ENCODE data around the gene HMG20B. TPM values are rescaled to one million over a fixed set of nuclear protein-coding genes. Genes with fewer than 3 reads are reported as not detected.
A peak's percentile ranks its signal among the peaks of the same experiment; 100 is the strongest.

Gene HMG20B
- total RNA-seq, 4 donors from 2014 or later, result 56.1 to 77.6 (median 76.9) TPM

DNA sequence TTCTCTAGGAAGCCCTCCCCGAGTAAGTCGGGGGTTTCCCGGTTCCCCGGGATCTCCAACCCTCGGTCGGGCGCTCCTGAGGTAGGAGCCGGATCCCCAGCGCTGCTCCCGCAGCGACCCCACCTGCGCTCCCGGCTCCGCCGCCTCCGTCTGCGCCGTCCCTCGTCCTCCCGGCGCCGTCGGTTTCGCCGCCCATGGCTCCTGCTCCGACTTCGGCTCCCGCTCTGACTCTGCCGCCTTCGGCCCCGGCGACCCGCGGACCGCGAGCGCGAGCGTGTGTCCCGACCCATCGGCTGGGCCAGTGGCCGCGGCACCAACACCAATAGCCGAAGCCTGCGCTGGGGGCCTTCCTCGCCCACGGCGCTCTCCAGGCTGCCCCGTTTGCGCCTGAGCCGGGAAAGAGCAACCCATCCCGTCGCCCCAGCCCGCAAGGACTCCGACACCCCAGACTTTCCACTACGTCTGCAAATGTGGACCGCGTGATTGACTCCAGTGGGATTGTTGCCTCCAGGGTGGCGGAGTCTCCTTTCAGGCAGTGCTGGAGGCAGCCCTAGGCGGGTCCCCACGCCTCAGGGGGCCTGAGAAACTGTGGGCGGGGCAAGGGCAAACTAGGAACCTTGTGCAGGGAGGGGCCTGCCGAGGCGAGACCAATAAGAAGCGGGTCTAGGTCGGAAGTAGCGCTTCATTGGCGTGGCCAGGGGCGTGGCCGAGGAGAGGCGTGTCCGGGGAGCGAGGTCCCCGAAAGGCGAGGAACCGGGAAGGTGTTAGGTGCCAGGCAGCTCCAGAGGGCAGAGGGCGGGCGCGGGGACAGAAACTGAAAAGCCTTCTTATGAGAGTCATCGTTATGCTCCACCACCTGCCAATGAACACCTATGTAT is 54.0 kb downstream of the HMG20B start, which contains the start of gene CACTIN:
CACTIN (minus strand) TSS at position 318 of the 878 bp plus-strand sequence; CDS start at position 290, 28 bp downstream.
- Histone ChIP-seq H3K27ac (peak within 1 kb of the TSS; percentile 89 to 99 (median 94)), H3K4me3 (peak within 1 kb of the TSS; percentile 86 to 99 (median 94)), H3K27me3 (no peaks in the 10 kb centered on the region), H3K9me3 (no peaks in the 10 kb centered on the region), H3K4me1 (peaks cover 16 to 32% (median 23%) of the 10 kb centered on the region in 3 donors), H3K36me3 (peaks cover 0 to 39% (median 9%) of the 10 kb centered on the region in 3 donors)
- intact Hi-C loops (cut with DNase I), result no loop called here
- DNase-seq, result peak; percentile 90
- peak in 1 of 6 experiments; percentile 41 for TF ChIP-seq CTCF (IDR thresholded peaks at IDR 0.05)
- peak in 3 of 4 donors; percentile 52 to 75 (median 63) for TF ChIP-seq POLR2A (IDR thresholded peaks at IDR 0.05)
- 0 to 1% methylated on average over 17 to 63 of the region's 80 CpGs for WGBS, 2 donors

GRCh38 chr19:3627351-3627723 is 54.6 kb downstream of the HMG20B start:
- Histone ChIP-seq H3K4me1 (peaks cover 16 to 32% (median 23%) of the 10 kb centered on the region in 3 donors), H3K36me3 (peaks cover 0 to 39% (median 9%) of the 10 kb centered on the region in 3 donors), H3K9me3 (no peaks in the 10 kb centered on the region), H3K27me3 (no peaks in the 10 kb centered on the region), H3K4me3 (peak overlapping the region in 3 of 4 donors; percentile 86 to 96 (median 92)), H3K27ac (peak overlapping the region; percentile 89 to 99 (median 94))
- DNase-seq, result no peak
- TF ChIP-seq POLR2A (IDR thresholded peaks at IDR 0.05), result peak in 1 of 4 donors; percentile 6
- TF ChIP-seq CTCF (IDR thresholded peaks at IDR 0.05), result no peak
- intact Hi-C loops (cut with DNase I), result no loop called here
- 59 to 66% methylated on average over 5 to 7 of the region's 7 CpGs for WGBS, 2 donors

Small RNA genes within 50 kb of the gene (small RNA-seq; reads per million reads assigned to genes)
- gene AC005786.1, result 0 reads per million in 4 donors

Other genes with a start within 250 kb of the HMG20B start
- gene NFIC, start 206.4 kb upstream of the HMG20B start, total RNA-seq, result 10 to 100 TPM; 40.8 to 80.9 (median 61.0) TPM
- gene SMIM24, start 92.4 kb upstream of the HMG20B start, total RNA-seq, result not detected
- gene SMIM44, start 89.5 kb upstream of the HMG20B start, total RNA-seq, result not detected
- 10 to 100 TPM; 21.0 to 29.5 (median 26.4) TPM for gene DOHH, start 72.3 kb upstream of the HMG20B start, total RNA-seq
- gene FZR1, start 66.6 kb upstream of the HMG20B start, total RNA-seq, result 10 to 100 TPM; 26.5 to 46.8 (median 27.2) TPM
- gene TEKTIP1, start 33.8 kb upstream of the HMG20B start, total RNA-seq, result under 1 TPM in 1 of 4 donors, not detected in 3; 0.95 TPM
- 10 to 100 TPM; 22.5 to 50.4 (median 37.3) TPM for gene MFSD12, start 15.4 kb upstream of the HMG20B start, total RNA-seq
- gene GIPC3, start 12.5 kb downstream of the HMG20B start, total RNA-seq, result under 1 TPM; 0.18 to 0.76 (median 0.22) TPM
- gene TBXA2R, start 33.9 kb downstream of the HMG20B start, total RNA-seq, result 1 to 10 TPM in 1 of 4 donors, under 1 TPM in 3; 0.23 to 1.3 (median 0.45) TPM
- 10 to 100 TPM; 15.9 to 26.7 (median 21.3) TPM for gene CACTIN, start 53.8 kb downstream of the HMG20B start, total RNA-seq
- 10 to 100 TPM; 12.0 to 25.3 (median 15.2) TPM for gene PIP5K1C, start 127.5 kb downstream of the HMG20B start, total RNA-seq
- gene TJP3, start 135.4 kb downstream of the HMG20B start, total RNA-seq, result 10 to 100 TPM; 23.7 to 71.1 (median 28.0) TPM
- 10 to 100 TPM; 12.9 to 26.5 (median 22.7) TPM for gene APBA3, start 188.7 kb downstream of the HMG20B start, total RNA-seq
- gene MRPL54, start 189.7 kb downstream of the HMG20B start, total RNA-seq, result 10 to 100 TPM; 50.2 to 79.9 (median 60.9) TPM
- gene RAX2, start 199.3 kb downstream of the HMG20B start, total RNA-seq, result not detected
- gene MATK, start 213.4 kb downstream of the HMG20B start, total RNA-seq, result 1 to 10 TPM in 3 of 4 donors, not detected in 1; 1.1 to 4.4 (median 2.1) TPM

All from esophagus squamous epithelium (tissue), 5 donors.